ENCODE measurements around the gene WDR37. TPM values are rescaled to one million over a fixed set of nuclear protein-coding genes. Genes with fewer than 3 reads are reported as not detected.
"Not testable (repeated sequence)": the region's sequence is repeated elsewhere in the genome, so short reads cannot be mapped to it uniquely, and the experiment has no call there.

The WDR37 gene
- polyA plus RNA-seq (2011; rRNA removed), result 15.0 and 16.0 TPM in 2 replicates
- polyA minus RNA-seq (2011; rRNA and poly(A)+ RNA removed), result 31.3 and 51.6 TPM in 2 replicates

- DNase-seq (ENCODE audit: low read depth, low spot score), result peak; percentile 56
- no peak for TF ChIP-seq CTCF (IDR thresholded peaks at IDR 0.05; ENCODE audit: low read depth, low read length)
- Histone ChIP-seq H3K4me3 (ENCODE audit: low read depth, low read length) (peak within 1 kb of the TSS; percentile 99), H3K9me3 (ENCODE audit: control insufficient read depth, insufficient read depth, low read length) (peaks cover 4% of the 10 kb centered on the region; the same call in 1 of the 2 replicates), H3K27ac (ENCODE audit: low read depth, low read length) (peak within 1 kb of the TSS; percentile 94), H3K27me3 (ENCODE audit: control insufficient read depth, insufficient read depth, low read length) (no peaks in the 10 kb centered on the region)
- POLR2A ChIA-PET, result interaction anchor here (0.7 to 0.9 kb wide), 3 partner anchors 14 to 70 kb away, joined by 3 read pairs; partner anchors contain the start of gene GTPBP4
- CTCF ChIA-PET, result no interaction called here
Observed at GRCh38 chr10:1056326-1057105, at the start of gene WDR37. WDR37 (plus strand) TSS chr10:1056385; CDS start chr10:1072156, 15,771 bp downstream.

DNA sequence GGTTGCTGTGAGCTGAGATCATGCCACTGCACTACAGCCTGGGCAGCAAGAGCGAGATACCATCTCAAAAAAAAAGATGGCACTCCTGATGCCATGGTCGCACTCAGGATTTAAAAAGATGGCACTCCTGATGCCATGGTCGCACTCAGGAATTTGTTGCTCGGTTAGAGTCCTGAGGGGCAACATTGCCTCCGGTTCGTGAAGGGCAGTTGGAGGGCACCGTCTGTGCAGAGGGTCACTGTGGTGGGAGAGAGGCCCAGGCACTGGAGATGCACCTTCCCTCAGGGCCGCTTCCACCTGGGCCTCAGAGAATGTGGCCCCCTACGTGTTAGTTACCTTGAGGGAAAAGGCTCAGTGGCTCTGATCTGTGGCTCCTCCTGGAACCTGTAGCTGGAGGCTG is 49.6 kb upstream of the WDR37 start:
- no peak overlapping the region for H3K4me3 ChIP-seq (ENCODE audit: low read depth, low read length)
- H3K27ac ChIP-seq (ENCODE audit: low read depth, low read length), result no peak overlapping the region
- CTCF ChIA-PET, result no interaction called here
- no peak for DNase-seq (ENCODE audit: low read depth, low spot score)
- no peak for TF ChIP-seq CTCF (IDR thresholded peaks at IDR 0.05; ENCODE audit: low read depth, low read length)
- H3K9me3 ChIP-seq (ENCODE audit: control insufficient read depth, insufficient read depth, low read length), result peaks cover 4% of the 10 kb centered on the region; the same call in 1 of the 2 replicates
- no peaks in the 10 kb centered on the region for H3K27me3 ChIP-seq (ENCODE audit: control insufficient read depth, insufficient read depth, low read length)
- POLR2A ChIA-PET, result no interaction called here

DNA sequence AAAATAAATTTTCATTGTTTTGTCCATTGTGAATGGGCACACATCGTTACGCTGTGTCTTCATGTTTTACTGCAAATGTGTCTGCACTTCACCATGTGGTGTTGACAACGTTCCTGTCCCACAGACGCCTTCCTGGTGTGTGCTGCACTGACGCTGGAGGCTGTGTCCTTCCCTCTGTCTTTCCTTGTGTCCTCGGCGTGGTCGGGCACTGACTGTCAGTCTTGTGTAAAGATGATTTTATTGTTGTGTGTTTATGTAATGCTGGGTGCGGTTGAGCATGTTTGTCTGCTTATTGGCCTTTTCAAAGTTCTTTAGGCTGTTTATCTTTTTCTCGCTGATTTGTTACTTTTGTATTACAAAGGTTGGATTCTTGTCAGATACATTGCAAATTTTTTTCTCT is 48.6 kb upstream of the WDR37 start:
- Histone ChIP-seq H3K4me3 (ENCODE audit: low read depth, low read length) (no peak overlapping the region), H3K9me3 (ENCODE audit: control insufficient read depth, insufficient read depth, low read length) (no peaks in the 10 kb centered on the region; the same call in 1 of the 2 replicates), H3K27me3 (ENCODE audit: control insufficient read depth, insufficient read depth, low read length) (no peaks in the 10 kb centered on the region), H3K27ac (ENCODE audit: low read depth, low read length) (no peak overlapping the region)
- POLR2A ChIA-PET, result no interaction called here
- no peak for TF ChIP-seq CTCF (IDR thresholded peaks at IDR 0.05; ENCODE audit: low read depth, low read length)
- no peak for DNase-seq (ENCODE audit: low read depth, low spot score)
- CTCF ChIA-PET, result no interaction called here

DNA sequence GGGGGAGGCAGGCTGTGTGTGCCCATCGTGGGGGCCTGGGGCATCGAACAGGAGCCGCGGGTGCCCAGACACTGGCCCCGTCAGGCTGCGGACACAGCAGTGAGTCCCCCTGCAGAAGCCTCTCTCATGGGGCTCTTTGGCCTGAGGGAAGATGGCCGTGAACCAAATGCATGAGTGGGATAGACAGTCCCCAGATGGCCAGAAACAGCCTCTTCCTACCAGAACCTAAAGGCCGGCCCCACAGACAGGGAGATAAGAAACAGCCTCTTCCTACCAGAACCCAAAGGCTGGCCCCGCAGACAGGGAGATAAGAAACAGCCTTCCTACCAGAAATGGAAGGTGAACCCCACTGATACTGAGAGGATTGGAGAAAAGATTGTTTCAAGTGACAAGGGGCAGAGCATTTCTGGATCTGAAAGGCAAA is 47.1 kb upstream of the WDR37 start:
- POLR2A ChIA-PET, result no interaction called here
- peak overlapping the region; percentile 11 for H3K27ac ChIP-seq (ENCODE audit: low read depth, low read length)
- CTCF ChIA-PET, result no interaction called here
- TF ChIP-seq CTCF (IDR thresholded peaks at IDR 0.05; ENCODE audit: low read depth, low read length), result no peak
- DNase-seq (ENCODE audit: low read depth, low spot score), result no peak
- H3K27me3 ChIP-seq (ENCODE audit: control insufficient read depth, insufficient read depth, low read length), result no peaks in the 10 kb centered on the region
- no peak overlapping the region for H3K4me3 ChIP-seq (ENCODE audit: low read depth, low read length)
- no peaks in the 10 kb centered on the region; the same call in 1 of the 2 replicates for H3K9me3 ChIP-seq (ENCODE audit: control insufficient read depth, insufficient read depth, low read length)

- H3K27me3 ChIP-seq (ENCODE audit: control insufficient read depth, insufficient read depth, low read length); DNase-seq (ENCODE audit: low read depth, low spot score); CTCF ChIA-PET; POLR2A ChIA-PET; H3K4me3 ChIP-seq (ENCODE audit: low read depth, low read length); H3K27ac ChIP-seq (ENCODE audit: low read depth, low read length); H3K9me3 ChIP-seq (ENCODE audit: control insufficient read depth, insufficient read depth, low read length): not testable (repeated sequence)
Observed at GRCh38 chr10:1009947-1010346, 46.2 kb upstream of the WDR37 start.
